Heart left ventricle (tissue), 13 donors: ENCODE data around the gene SLC1A7.

ENCODE experiments used
- POLR2A ChIP-seq, 2 donors: fragments of 450-650 bp; IDR thresholded peaks; one replicate each; pipeline ENCODE4 v1.6.1; 2017; ENCODE audit warnings: antibody characterized with exemption in 2 of 2, mild to moderate bottlenecking in 2 of 2, moderate library complexity in 2 of 2
- TF ChIP-seq, protein P1 (sequence below), 12 donors: fragments of 200-600 bp; sonication (generic) in 4 of 12; IDR thresholded peaks; one replicate each; pipeline versions ENCODE4 v1.5.0 to v1.8.0; 2018 to 2022; ENCODE audit warnings: antibody characterized with exemption in 12 of 12, mild to moderate bottlenecking in 5 of 12
- donor health status: ischemic (EF 13 %, LVEDD 7.1; RV severe dilation, severe dysfunction).
- donor health status: DM: no; HTN: yes; CAD: no.
- donor health status: DM: no; HTN: no; CAD: no.
- donor health status: ischemic (EF 25% LVEDD 6.9; RV normal size, moderate dysfunction).
- donor health status: ischemic (EF 25% LVEDD 5.7; RV mildly dilated, moderate dysfunction).
- donor health status: ischemic (EF 35%, LVEDD 5.7; RV mildly dilated, moderate dysfunction).
- donor health status: nonischemic (EF 11% LVEDD 7.7; RV severe dilation, severe dysfunction).
- donor health status: DM: yes; HTN: yes; CAD: no.
- donor health status: PGD.
- donor health status: ischemic (EF 29% LVEDD 5.4; RV normal size, mild dysfunction).
- donor health status: nonischemic (EF 23%, LVEDD 6.1; RV moderate dilation, normal function).

DNA sequence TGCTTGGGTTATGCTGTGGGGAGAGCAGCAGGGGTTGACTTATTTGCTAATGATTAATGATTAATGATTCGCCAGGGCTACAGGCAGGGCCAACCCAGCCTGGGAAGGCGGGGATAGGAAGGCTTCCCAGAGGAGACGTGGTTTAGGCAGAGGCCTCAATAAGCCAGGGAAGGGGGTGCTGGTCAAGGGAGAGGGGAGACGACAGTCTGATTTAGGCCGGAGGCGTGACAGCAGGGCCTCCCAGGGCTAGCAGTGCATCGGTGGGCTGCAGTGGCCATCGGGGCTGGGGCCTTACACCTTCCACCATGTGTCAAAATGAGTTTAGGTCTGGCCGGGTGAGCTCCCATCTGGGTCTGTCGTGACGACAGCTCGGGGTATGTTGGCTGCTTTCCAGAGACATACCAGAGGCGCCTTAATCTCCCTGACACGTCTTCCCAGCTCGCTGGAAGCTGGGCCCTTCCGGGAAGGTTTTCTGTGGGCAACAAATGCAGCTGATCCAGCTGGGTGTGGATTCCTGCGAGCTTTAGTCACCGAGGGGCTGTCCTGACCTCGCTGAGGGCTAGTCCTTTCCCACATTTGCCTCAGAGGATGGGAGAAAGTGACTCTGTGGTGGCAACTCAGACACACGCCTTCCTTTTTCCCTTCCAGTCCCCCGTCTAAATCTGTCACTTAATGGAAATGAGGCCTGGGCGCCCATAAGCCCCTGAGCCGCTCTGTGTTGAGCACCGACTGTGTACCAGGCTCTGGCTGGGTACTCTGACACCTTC lies 3.7 kb upstream of the SLC1A7 start:
- TF ChIP-seq, protein P1, sequence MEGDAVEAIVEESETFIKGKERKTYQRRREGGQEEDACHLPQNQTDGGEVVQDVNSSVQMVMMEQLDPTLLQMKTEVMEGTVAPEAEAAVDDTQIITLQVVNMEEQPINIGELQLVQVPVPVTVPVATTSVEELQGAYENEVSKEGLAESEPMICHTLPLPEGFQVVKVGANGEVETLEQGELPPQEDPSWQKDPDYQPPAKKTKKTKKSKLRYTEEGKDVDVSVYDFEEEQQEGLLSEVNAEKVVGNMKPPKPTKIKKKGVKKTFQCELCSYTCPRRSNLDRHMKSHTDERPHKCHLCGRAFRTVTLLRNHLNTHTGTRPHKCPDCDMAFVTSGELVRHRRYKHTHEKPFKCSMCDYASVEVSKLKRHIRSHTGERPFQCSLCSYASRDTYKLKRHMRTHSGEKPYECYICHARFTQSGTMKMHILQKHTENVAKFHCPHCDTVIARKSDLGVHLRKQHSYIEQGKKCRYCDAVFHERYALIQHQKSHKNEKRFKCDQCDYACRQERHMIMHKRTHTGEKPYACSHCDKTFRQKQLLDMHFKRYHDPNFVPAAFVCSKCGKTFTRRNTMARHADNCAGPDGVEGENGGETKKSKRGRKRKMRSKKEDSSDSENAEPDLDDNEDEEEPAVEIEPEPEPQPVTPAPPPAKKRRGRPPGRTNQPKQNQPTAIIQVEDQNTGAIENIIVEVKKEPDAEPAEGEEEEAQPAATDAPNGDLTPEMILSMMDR (IDR thresholded peaks at IDR 0.05), result no peak
- TF ChIP-seq POLR2A (IDR thresholded peaks at IDR 0.05), result no peak
